ENCODE measurements around the gene PSME1.

Gene PSME1

GRCh38 chr14:24177041-24177825 is 41.2 kb downstream of the PSME1 start:
- no peak for DNase-seq

- DNase-seq = no peak
Measured at GRCh38 chr14:24177891-24178290, 41.9 kb downstream of the PSME1 start.

GRCh38 chr14:24178399-24179178 is 42.6 kb downstream of the PSME1 start:
- DNase-seq = no peak

GRCh38 chr14:24179294-24179960 is 43.4 kb downstream of the PSME1 start:
- DNase-seq = no peak

- no peak for DNase-seq
Measured at GRCh38 chr14:24179961-24180796, 44.2 kb downstream of the PSME1 start.

- no peak for DNase-seq
Measured at GRCh38 chr14:24181371-24182077, 45.5 kb downstream of the PSME1 start.

- no peak for DNase-seq
Measured at GRCh38 chr14:24182110-24182882, 46.3 kb downstream of the PSME1 start.

GRCh38 chr14:24183014-24183481 is 47.1 kb downstream of the PSME1 start:
- DNase-seq = no peak

- no peak for DNase-seq
Measured at GRCh38 chr14:24184104-24184970, 48.3 kb downstream of the PSME1 start.

GRCh38 chr14:24185026-24185425 is 49.0 kb downstream of the PSME1 start:
- DNase-seq = no peak

GRCh38 chr14:24185741-24186140 is 49.7 kb downstream of the PSME1 start:
- DNase-seq = no peak

- no peak for DNase-seq
Measured at GRCh38 chr14:24186831-24187538, 51.0 kb downstream of the PSME1 start.

GRCh38 chr14:24187539-24187915 is 51.5 kb downstream of the PSME1 start:
- DNase-seq = no peak
